Body of pancreas (tissue), 4 donors: ENCODE results near the gene RFT1. TPM values are rescaled to one million over a fixed set of nuclear protein-coding genes. Genes with fewer than 3 reads are reported as not detected.

Experiments used
- ATAC-seq: fragments of 150-250 bp; one replicate; pipeline ENCODE4 v1.9.1; 2016
- DNase-seq, 4 donors: peaks; one replicate each; pipeline ENCODE4 v3.0.0-alpha.2; 2019
- H3K27ac ChIP-seq, 4 donors: fragments of 200-600 bp; sonication (generic); 1 replicate in 3 of 4; 2 replicates in 1 of 4; pipeline versions ENCODE4 v1.5.1 to v1.6.1; 2016 to 2019; ENCODE audit warnings: mild to moderate bottlenecking in 1 of 4, mixed read lengths in 1 of 4, moderate library complexity in 1 of 4
- H3K27me3 ChIP-seq, 2 donors: fragments of 200-600 bp; sonication (generic); one replicate each; pipeline ENCODE4 v1.6.0; 2016; ENCODE audit warnings: mild to moderate bottlenecking in 1 of 2
- H3K36me3 ChIP-seq, 2 donors: fragments of 200-600 bp; sonication (generic); replicated peaks in 1 of 2; 2 replicates each; pipeline ENCODE4 v1.5.1; 2016; ENCODE audit warnings: low read depth in 2 of 2; ENCODE audit not compliant: insufficient read depth in 1 of 2
- H3K4me1 ChIP-seq: fragments of 200-600 bp; sonication (generic); one replicate; pipeline ENCODE4 v1.6.0; 2016
- H3K4me3 ChIP-seq, 2 donors: fragments of 200-600 bp; sonication (generic); 1 replicate in 1 of 2; 2 replicates in 1 of 2; pipeline ENCODE4 v1.5.1; 2016 to 2019
- H3K9me3 ChIP-seq, 3 donors: fragments of 200-600 bp; sonication (generic); 1 replicate in 2 of 3; 2 replicates in 1 of 3; pipeline ENCODE4 v1.5.1; 2016
- POLR2A ChIP-seq, 3 donors: fragments of 450-650 bp; IDR thresholded peaks; one replicate each; pipeline ENCODE4 v1.6.1; 2016; ENCODE audit warnings: antibody characterized with exemption in 3 of 3, mild to moderate bottlenecking in 2 of 3
- WGBS, 2 donors: methylation state at CpG; one replicate each; pipeline ENCODE4 v1.1.5; 2017; 5-methylcytosine and 5-hydroxymethylcytosine counted together
- intact Hi-C: fragments of 100-400 bp; cut with DNase I; formaldehyde crosslinking; loops from one replicate; pipeline ENCODE4 v1.15.1; 2023
- total RNA-seq, 2 donors: library from RNA; depleted of rRNA; stranded (reverse); fragments of >200 nt; gene quantifications; one replicate each; pipeline ENCODE4 v1.1.0, GENCODE V29; 2016
- TF ChIP-seq, protein P1 (sequence below), 7 experiments: fragments of 450-650 bp in 4 of 7; fragments of 200-600 bp in 3 of 7; sonication (generic) in 3 of 7; IDR thresholded peaks; one replicate each; pipeline ENCODE4 v1.5.1; 2016 to 2019; ENCODE audit warnings: antibody characterized with exemption in 7 of 7

RFT1 gene
- total RNA-seq, 2 donors from 2014 or later: 10.6 to 19.8 TPM

DNA sequence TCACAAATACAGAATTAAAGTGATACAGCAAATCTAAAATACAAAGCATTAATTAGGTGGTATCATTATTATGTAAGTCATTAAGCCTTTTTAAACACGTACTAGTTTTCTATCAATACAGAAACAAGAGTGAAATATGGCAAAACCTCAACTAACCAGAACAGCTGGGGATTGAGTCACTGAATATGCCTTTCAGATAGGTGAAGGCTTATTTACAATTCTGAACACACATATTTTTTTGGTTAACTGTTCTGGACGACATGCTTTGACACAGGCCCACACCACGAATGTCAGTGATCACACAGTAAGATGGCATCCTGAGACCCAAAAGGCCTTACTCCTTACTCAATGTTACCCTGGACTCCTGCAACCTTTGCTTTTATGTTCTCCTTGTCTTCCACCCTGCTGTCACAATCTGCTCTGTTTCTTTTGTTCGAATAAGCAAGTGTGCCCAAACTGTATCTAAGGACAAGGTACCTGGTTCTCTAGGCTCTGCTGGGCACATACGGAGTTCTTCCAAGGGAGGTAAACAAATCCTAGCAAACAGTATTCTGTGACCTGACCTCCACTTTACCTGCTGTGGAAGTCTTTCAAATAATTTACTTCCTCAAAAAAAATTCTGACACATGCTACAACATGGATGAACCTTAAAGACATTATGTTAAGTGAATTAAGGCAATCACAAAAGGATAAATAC is 91.4 kb downstream of the RFT1 start:
- Histone ChIP-seq H3K36me3 (no peaks in the 10 kb centered on the region), H3K27ac (peak overlapping the region; percentile 27 to 52 (median 40)), H3K4me1 (peaks cover 56% of the 10 kb centered on the region), H3K27me3 (no peaks in the 10 kb centered on the region), H3K9me3 (no peaks in the 10 kb centered on the region), H3K4me3 (no peak overlapping the region)
- ATAC-seq (peak; percentile 42), DNase-seq (no peak)
- TF ChIP-seq POLR2A (IDR thresholded peaks at IDR 0.05): no peak
- TF ChIP-seq, protein P1, sequence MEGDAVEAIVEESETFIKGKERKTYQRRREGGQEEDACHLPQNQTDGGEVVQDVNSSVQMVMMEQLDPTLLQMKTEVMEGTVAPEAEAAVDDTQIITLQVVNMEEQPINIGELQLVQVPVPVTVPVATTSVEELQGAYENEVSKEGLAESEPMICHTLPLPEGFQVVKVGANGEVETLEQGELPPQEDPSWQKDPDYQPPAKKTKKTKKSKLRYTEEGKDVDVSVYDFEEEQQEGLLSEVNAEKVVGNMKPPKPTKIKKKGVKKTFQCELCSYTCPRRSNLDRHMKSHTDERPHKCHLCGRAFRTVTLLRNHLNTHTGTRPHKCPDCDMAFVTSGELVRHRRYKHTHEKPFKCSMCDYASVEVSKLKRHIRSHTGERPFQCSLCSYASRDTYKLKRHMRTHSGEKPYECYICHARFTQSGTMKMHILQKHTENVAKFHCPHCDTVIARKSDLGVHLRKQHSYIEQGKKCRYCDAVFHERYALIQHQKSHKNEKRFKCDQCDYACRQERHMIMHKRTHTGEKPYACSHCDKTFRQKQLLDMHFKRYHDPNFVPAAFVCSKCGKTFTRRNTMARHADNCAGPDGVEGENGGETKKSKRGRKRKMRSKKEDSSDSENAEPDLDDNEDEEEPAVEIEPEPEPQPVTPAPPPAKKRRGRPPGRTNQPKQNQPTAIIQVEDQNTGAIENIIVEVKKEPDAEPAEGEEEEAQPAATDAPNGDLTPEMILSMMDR (IDR thresholded peaks at IDR 0.05): no peak
- intact Hi-C loops: no loop called here
- 23 to 34% methylated on average over 5 of the region's 5 CpGs for WGBS, 2 donors

Other genes starting within 250 kb of the RFT1 start
- 10 to 100 TPM; 13.0 to 63.0 TPM for gene STIMATE, start 232.9 kb downstream of the RFT1 start, total RNA-seq
- 10 to 100 TPM in 1 of 2 donors, 1 to 10 TPM in 1; 6.9 to 17.6 TPM for gene SFMBT1, start 84.4 kb downstream of the RFT1 start, total RNA-seq
- 10 to 100 TPM; 15.5 to 16.9 TPM for gene PRKCD, start 30.8 kb upstream of the RFT1 start, total RNA-seq
- gene TKT, start 125.6 kb upstream of the RFT1 start, total RNA-seq: 100 to 1,000 TPM in 1 of 2 donors, 10 to 100 TPM in 1; 96.6 to 208 TPM
- gene DCP1A, start 217.1 kb upstream of the RFT1 start, total RNA-seq: 10 to 100 TPM; 11.9 to 21.8 TPM